Keratinocyte (primary cell): ENCODE measurements around the gene PXYLP1.

Source experiments
- CTCF ChIP-seq, 3 experiments: IDR thresholded peaks in 1 of 3; conservative IDR thresholded peaks in 1 of 3; optimal IDR thresholded peaks in 1 of 3; 2 replicates in 2 of 3; 3 replicates in 1 of 3; pipeline versions ENCODE3 to v1.5.1; 2011; ENCODE audit warnings: low read length in 3 of 3, mild to moderate bottlenecking in 3 of 3, moderate library complexity in 2 of 3, control low read depth in 1 of 3, inconsistent platforms in 1 of 3; ENCODE audit not compliant: insufficient read depth in 2 of 3; ENCODE audit errors: extremely low read depth in 1 of 3
- EZH2 ChIP-seq: IDR thresholded peaks from one replicate; pipeline ENCODE4 v1.6.1; 2012; ENCODE audit warnings: inconsistent platforms, mild to moderate bottlenecking, low read length, moderate library complexity

GRCh38 chr3:141212555-141212954 lies 19.1 kb upstream of the PXYLP1 start:
- TF ChIP-seq EZH2 (no peak), CTCF (optimal IDR thresholded peaks at IDR 0.05 in 1 of 3, IDR thresholded peaks at IDR 0.05 in 1 of 3, conservative IDR thresholded peaks at IDR 0.05 in 1 of 3; ENCODE audit: extremely low read depth in 1 of 3, insufficient read depth in 2 of 3, low read length in 3 of 3) (no peak)
